Activated T-helper 2 cell treated with anti-CD3 and anti-CD28 coated beads, Interferon-gamma antibody, Interleukin-2, Interleukin-4, amounts not matched to agents 10 μg/mL and 5 μg/mL and 100 μg/mL, durations not matched to agents 14 hours and 24 hours and 36 hours (primary cell): ENCODE data around the gene SPEN. TPM values are rescaled to one million over a fixed set of nuclear protein-coding genes. Genes with fewer than 3 reads are reported as not detected.

Experiments
- DNase-seq: peaks from one replicate; pipeline ENCODE4 v3.0.0; 2021; ENCODE audit warnings: low spot score
- H3K27ac Mint-ChIP-seq: one replicate; pipeline ENCODE4 v1.8.0; 2021; ENCODE audit warnings: mixed read lengths
- H3K27me3 Mint-ChIP-seq: one replicate; pipeline ENCODE4 v1.8.0; 2021; ENCODE audit warnings: low read depth, mixed read lengths
- H3K36me3 Mint-ChIP-seq: one replicate; pipeline ENCODE4 v1.8.0; 2021; ENCODE audit warnings: low read depth, mixed read lengths
- H3K4me1 Mint-ChIP-seq: one replicate; pipeline ENCODE4 v1.8.0; 2021; ENCODE audit warnings: low read depth, mixed read lengths
- H3K4me3 Mint-ChIP-seq: one replicate; pipeline ENCODE4 v1.8.0; 2021; ENCODE audit warnings: low read depth, mild to moderate bottlenecking, moderate library complexity, mixed read lengths
- H3K9me3 Mint-ChIP-seq: one replicate; pipeline ENCODE4 v1.8.0; 2021; ENCODE audit warnings: mixed read lengths
- intact Hi-C: fragments of 100-400 bp; cut with micrococcal nuclease; formaldehyde crosslinking; loops from one replicate; pipeline ENCODE4 v1.15.1; 2023
- total RNA-seq: library from RNA; stranded (reverse); gene quantifications from 2 replicates; pipeline ENCODE4 v1.2.3, GENCODE V29; 2022

Gene SPEN
- total RNA-seq, 1 donor from 2014 or later, result 75.9 TPM

- peaks cover 60% of the 10 kb centered on the region for H3K36me3 Mint-ChIP-seq
- H3K27ac Mint-ChIP-seq, result peak overlapping the region; percentile 99
- no peaks in the 10 kb centered on the region for H3K9me3 Mint-ChIP-seq
- DNase-seq, result no peak
- intact Hi-C loops, result no loop called here
- no peaks in the 10 kb centered on the region for H3K27me3 Mint-ChIP-seq
- peaks cover 76% of the 10 kb centered on the region for H3K4me1 Mint-ChIP-seq
- H3K4me3 Mint-ChIP-seq, result peak overlapping the region; percentile 70
These were observed 116.0 kb downstream of the SPEN start for GRCh38 chr1:15963363-15963967.

GRCh38 chr1:15963968-15964648, 116.6 kb downstream of the SPEN start:
- peak overlapping the region; percentile 26 for H3K4me3 Mint-ChIP-seq
- H3K9me3 Mint-ChIP-seq, result no peaks in the 10 kb centered on the region
- H3K27ac Mint-ChIP-seq, result peak overlapping the region; percentile 99
- H3K27me3 Mint-ChIP-seq, result no peaks in the 10 kb centered on the region
- DNase-seq, result no peak
- H3K4me1 Mint-ChIP-seq, result peaks cover 70% of the 10 kb centered on the region
- peaks cover 63% of the 10 kb centered on the region for H3K36me3 Mint-ChIP-seq
- intact Hi-C loops, result no loop called here

- H3K36me3 Mint-ChIP-seq, result peaks cover 67% of the 10 kb centered on the region
These were observed 117.8 kb downstream of the SPEN start for GRCh38 chr1:15965228-15965767.

GRCh38 chr1:15966081-15966955, 118.8 kb downstream of the SPEN start:
- Mint-ChIP-seq H3K27me3 (no peaks in the 10 kb centered on the region), H3K36me3 (peaks cover 73% of the 10 kb centered on the region), H3K4me3 (peak overlapping the region; percentile 77), H3K27ac (peak overlapping the region; percentile 99), H3K4me1 (peaks cover 63% of the 10 kb centered on the region), H3K9me3 (no peaks in the 10 kb centered on the region)
- DNase-seq, result peak; percentile 59
- intact Hi-C loops, result loop anchor here (1.0 to 5.0 kb wide), 6 partner anchors 9 to 401 kb away; partner anchors contain the start of gene SZRD1

More at GRCh38 chr1:15965228-15965767, 117.8 kb downstream of the SPEN start:
- no peaks in the 10 kb centered on the region for H3K27me3 Mint-ChIP-seq
- peaks cover 63% of the 10 kb centered on the region for H3K4me1 Mint-ChIP-seq
- H3K27ac Mint-ChIP-seq, result peak overlapping the region; percentile 99
- intact Hi-C loops, result loop anchor here (5.0 kb wide), 1 partner anchor 402 kb away; the partner anchor contains the start of gene SZRD1
- peak overlapping the region; percentile 77 for H3K4me3 Mint-ChIP-seq
- DNase-seq, result no peak
- no peaks in the 10 kb centered on the region for H3K9me3 Mint-ChIP-seq

GRCh38 chr1:15966956-15967344, 119.4 kb downstream of the SPEN start:
- intact Hi-C loops, result loop anchor here (1.0 to 5.0 kb wide), 6 partner anchors 8 to 400 kb away; partner anchors contain the start of gene SZRD1
- peak overlapping the region; percentile 24 for H3K4me3 Mint-ChIP-seq
- H3K36me3 Mint-ChIP-seq, result peaks cover 70% of the 10 kb centered on the region
- no peak for DNase-seq
- H3K27ac Mint-ChIP-seq, result peak overlapping the region; percentile 88
- H3K27me3 Mint-ChIP-seq, result no peaks in the 10 kb centered on the region
- peaks cover 64% of the 10 kb centered on the region for H3K4me1 Mint-ChIP-seq
- no peaks in the 10 kb centered on the region for H3K9me3 Mint-ChIP-seq

- Mint-ChIP-seq H3K27ac (peak overlapping the region; percentile 88), H3K36me3 (peaks cover 74% of the 10 kb centered on the region), H3K9me3 (no peaks in the 10 kb centered on the region), H3K4me3 (no peak overlapping the region), H3K4me1 (peaks cover 64% of the 10 kb centered on the region), H3K27me3 (no peaks in the 10 kb centered on the region)
- no peak for DNase-seq
- intact Hi-C loops, result loop anchor here (5.0 kb wide), 1 partner anchor 399 kb away; the partner anchor contains the start of gene SZRD1
These were observed 120.7 kb downstream of the SPEN start for GRCh38 chr1:15968172-15968571.

- H3K4me3 Mint-ChIP-seq, result no peak overlapping the region
- H3K4me1 Mint-ChIP-seq, result peaks cover 60% of the 10 kb centered on the region
- intact Hi-C loops, result loop anchor here (5.0 kb wide), 1 partner anchor 398 kb away; the partner anchor contains the start of gene SZRD1
- H3K27me3 Mint-ChIP-seq, result no peaks in the 10 kb centered on the region
- no peak for DNase-seq
- H3K36me3 Mint-ChIP-seq, result peaks cover 72% of the 10 kb centered on the region
- no peaks in the 10 kb centered on the region for H3K9me3 Mint-ChIP-seq
- H3K27ac Mint-ChIP-seq, result no peak overlapping the region
These were observed 121.9 kb downstream of the SPEN start for GRCh38 chr1:15969321-15969880.

GRCh38 chr1:15970911-15971310, 123.4 kb downstream of the SPEN start:
- H3K4me3 Mint-ChIP-seq, result no peak overlapping the region
- no peak for DNase-seq
- intact Hi-C loops, result loop anchor here (10.0 kb wide), 1 partner anchor 356 kb away; the partner anchor contains the start of gene DDI2
- H3K4me1 Mint-ChIP-seq, result peaks cover 51% of the 10 kb centered on the region
- no peaks in the 10 kb centered on the region for H3K9me3 Mint-ChIP-seq
- no peaks in the 10 kb centered on the region for H3K27me3 Mint-ChIP-seq
- H3K36me3 Mint-ChIP-seq, result peaks cover 72% of the 10 kb centered on the region
- H3K27ac Mint-ChIP-seq, result no peak overlapping the region

GRCh38 chr1:15972409-15972808, 124.9 kb downstream of the SPEN start:
- Mint-ChIP-seq H3K27me3 (no peaks in the 10 kb centered on the region), H3K4me3 (no peak overlapping the region), H3K27ac (no peak overlapping the region), H3K36me3 (peaks cover 63% of the 10 kb centered on the region), H3K9me3 (no peaks in the 10 kb centered on the region), H3K4me1 (peaks cover 46% of the 10 kb centered on the region)
- no peak for DNase-seq
- intact Hi-C loops, result loop anchor here (10.0 kb wide), 1 partner anchor 358 kb away; the partner anchor contains the start of gene DDI2

- H3K27me3 Mint-ChIP-seq, result no peaks in the 10 kb centered on the region
- DNase-seq, result no peak
- intact Hi-C loops, result loop anchor here (10.0 kb wide), 1 partner anchor 359 kb away; the partner anchor contains the start of gene DDI2
- H3K4me1 Mint-ChIP-seq, result peaks cover 35% of the 10 kb centered on the region
- H3K36me3 Mint-ChIP-seq, result peaks cover 49% of the 10 kb centered on the region
- H3K4me3 Mint-ChIP-seq, result peak overlapping the region; percentile 26
- H3K27ac Mint-ChIP-seq, result peak overlapping the region; percentile 19
- H3K9me3 Mint-ChIP-seq, result no peaks in the 10 kb centered on the region
These were observed 126.3 kb downstream of the SPEN start for GRCh38 chr1:15973772-15974171.

- Mint-ChIP-seq H3K4me1 (peaks cover 39% of the 10 kb centered on the region), H3K36me3 (peaks cover 40% of the 10 kb centered on the region), H3K9me3 (no peaks in the 10 kb centered on the region), H3K27me3 (no peaks in the 10 kb centered on the region), H3K4me3 (peak overlapping the region; percentile 84), H3K27ac (peak overlapping the region; percentile 76)
- no peak for DNase-seq
- intact Hi-C loops, result loop anchor here (1.0 to 10.0 kb wide), 3 partner anchors 9 to 360 kb away; partner anchors contain the start of genes DDI2 and SPEN
These were observed 127.3 kb downstream of the SPEN start for GRCh38 chr1:15974855-15975254.
